Colonic mucosa (tissue), 4 donors: Measurements from ENCODE around the gene ALG2. TPM values are rescaled to one million over a fixed set of nuclear protein-coding genes. Genes with fewer than 3 reads are reported as not detected.

Source experiments
- DNase-seq: peaks from one replicate; pipeline ENCODE4 v3.0.0-alpha.2; 2020
- H3K27ac ChIP-seq: fragments of 200-600 bp; one replicate; pipeline ENCODE4 v1.8.0; 2021
- H3K27me3 ChIP-seq: fragments of 200-600 bp; one replicate; pipeline ENCODE4 v1.8.0; 2021
- H3K36me3 ChIP-seq: fragments of 200-600 bp; one replicate; pipeline ENCODE4 v1.8.0; 2021
- H3K4me1 ChIP-seq: fragments of 200-600 bp; one replicate; pipeline ENCODE4 v1.8.0; 2021; ENCODE audit warnings: mild to moderate bottlenecking
- H3K4me3 ChIP-seq: fragments of 200-600 bp; one replicate; pipeline ENCODE4 v1.8.0; 2021
- H3K9ac ChIP-seq, 2 donors: one replicate each; pipeline ENCODE4 v1.7.0; 2013; ENCODE audit warnings: control low read depth in 2 of 2, low read depth in 2 of 2, low read length in 2 of 2
- H3K9me3 ChIP-seq: fragments of 200-600 bp; one replicate; pipeline ENCODE4 v1.8.0; 2021
- CTCF ChIP-seq: fragments of 200-600 bp; IDR thresholded peaks from one replicate; pipeline ENCODE4 v1.8.0; 2022; ENCODE audit warnings: antibody characterized with exemption, mild to moderate bottlenecking
- intact Hi-C: fragments of 100-400 bp; cut with DNase I; formaldehyde crosslinking; loops from one replicate; pipeline ENCODE4 v1.14.1; 2022
- total RNA-seq, 2 donors: library from RNA; stranded (reverse); fragmentation: NEBNext Ultra II Directional in 1 of 2; extraction: Animal tissue kit (Norgen Biotek cat#: 25700) in 1 of 2; gene quantifications; one replicate each; pipeline ENCODE4 v1.2.1, GENCODE V29; 2021
- donor health status: healthy.
- donor health status: DM: no; HTN: no; CAD: no.
- donor health status: DM: no; HTN: no; CAD: no.

Gene ALG2
- total RNA-seq, 2 donors from 2014 or later, result 33.7 to 43.3 TPM

GRCh38 chr9:99216073-99216472 is 5.7 kb downstream of the ALG2 start:
- Histone ChIP-seq H3K9me3 (no peaks in the 10 kb centered on the region), H3K9ac (no peak overlapping the region), H3K4me1 (peaks cover 10% of the 10 kb centered on the region), H3K27me3 (no peaks in the 10 kb centered on the region), H3K4me3 (no peak overlapping the region), H3K27ac (no peak overlapping the region), H3K36me3 (no peaks in the 10 kb centered on the region)
- TF ChIP-seq CTCF, result no peak
- intact Hi-C loops, result no loop called here
- DNase-seq, result no peak

- H3K27ac ChIP-seq, result no peak overlapping the region
- no peak overlapping the region for H3K9ac ChIP-seq
- no peak overlapping the region for H3K4me3 ChIP-seq
- H3K9me3 ChIP-seq, result no peaks in the 10 kb centered on the region
- intact Hi-C loops, result loop anchor here (5.0 kb wide), 1 partner anchor 51 kb away; no protein-coding TSS in a partner anchor
- H3K27me3 ChIP-seq, result no peaks in the 10 kb centered on the region
- H3K4me1 ChIP-seq, result no peaks in the 10 kb centered on the region
- no peaks in the 10 kb centered on the region for H3K36me3 ChIP-seq
- no peak for DNase-seq
- TF ChIP-seq CTCF, result no peak
Measured at GRCh38 chr9:99213197-99213596, 8.5 kb downstream of the ALG2 start.

- H3K9ac ChIP-seq, result no peak overlapping the region
- H3K27ac ChIP-seq, result no peak overlapping the region
- H3K27me3 ChIP-seq, result no peaks in the 10 kb centered on the region
- H3K9me3 ChIP-seq, result no peaks in the 10 kb centered on the region
- no peaks in the 10 kb centered on the region for H3K36me3 ChIP-seq
- H3K4me1 ChIP-seq, result no peaks in the 10 kb centered on the region
- H3K4me3 ChIP-seq, result no peak overlapping the region
- intact Hi-C loops, result loop anchor here (5.0 kb wide), 1 partner anchor 49 kb away; no protein-coding TSS in a partner anchor
- TF ChIP-seq CTCF, result no peak
- DNase-seq, result no peak
Measured at GRCh38 chr9:99211746-99212145, 10.0 kb downstream of the ALG2 start.

- Histone ChIP-seq H3K4me1 (no peaks in the 10 kb centered on the region), H3K4me3 (no peak overlapping the region), H3K9me3 (no peaks in the 10 kb centered on the region), H3K9ac (no peak overlapping the region), H3K36me3 (no peaks in the 10 kb centered on the region), H3K27me3 (no peaks in the 10 kb centered on the region), H3K27ac (no peak overlapping the region)
- no peak for TF ChIP-seq CTCF
- DNase-seq, result no peak
- intact Hi-C loops, result loop anchor here (5.0 kb wide), 1 partner anchor 48 kb away; no protein-coding TSS in a partner anchor
Measured at GRCh38 chr9:99210572-99210971, 11.2 kb downstream of the ALG2 start.

GRCh38 chr9:99201603-99202002 is 20.1 kb downstream of the ALG2 start:
- Histone ChIP-seq H3K4me3 (no peak overlapping the region), H3K9ac (no peak overlapping the region), H3K4me1 (no peaks in the 10 kb centered on the region), H3K9me3 (no peaks in the 10 kb centered on the region), H3K27me3 (no peaks in the 10 kb centered on the region), H3K27ac (no peak overlapping the region), H3K36me3 (no peaks in the 10 kb centered on the region)
- TF ChIP-seq CTCF, result no peak
- intact Hi-C loops, result no loop called here
- DNase-seq, result no peak
